Cerebellar cortex (tissue), 1 donor: ENCODE data around the gene AGAP1.

Source experiments
- DNase-seq: peaks from one replicate; pipeline ENCODE4 v3.0.0-alpha.2; 2015; ENCODE audit warnings: low spot score

AGAP1 gene

GRCh38 chr2:235876099-235876679 lies 382.3 kb downstream of the AGAP1 start:
- DNase-seq, result no peak

- no peak for DNase-seq
Observed at GRCh38 chr2:235877275-235877802, 383.5 kb downstream of the AGAP1 start.

GRCh38 chr2:235879116-235879515 lies 385.3 kb downstream of the AGAP1 start:
- no peak for DNase-seq

GRCh38 chr2:235883675-235884074 lies 389.8 kb downstream of the AGAP1 start:
- DNase-seq, result no peak

- no peak for DNase-seq
Observed at GRCh38 chr2:235889302-235889630, 395.4 kb downstream of the AGAP1 start.

- no peak for DNase-seq
Observed at GRCh38 chr2:235893129-235893698, 399.4 kb downstream of the AGAP1 start.

GRCh38 chr2:235894839-235895238 lies 401.0 kb downstream of the AGAP1 start:
- DNase-seq, result no peak

- no peak for DNase-seq
Observed at GRCh38 chr2:235896061-235896460, 402.2 kb downstream of the AGAP1 start.

DNA sequence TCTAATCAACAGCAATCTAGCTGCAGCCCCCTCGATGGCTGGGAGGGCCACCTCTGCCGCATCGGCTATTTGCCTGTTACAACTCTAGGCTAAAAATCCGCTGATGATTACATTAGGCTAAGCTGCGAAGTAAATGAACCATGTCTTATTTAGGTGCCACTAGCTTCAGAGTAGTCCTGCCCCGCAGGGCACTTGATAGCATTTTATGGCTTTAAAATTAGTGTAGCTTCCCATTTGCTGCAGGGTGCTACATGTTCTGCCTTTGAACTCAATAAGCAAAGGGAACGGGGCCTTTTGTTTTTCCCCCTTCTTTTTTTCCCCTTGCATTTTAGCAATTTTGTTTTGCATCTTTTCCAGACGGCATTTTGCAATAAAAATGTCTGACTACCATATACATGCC lies 404.1 kb downstream of the AGAP1 start:
- no peak for DNase-seq

- DNase-seq, result no peak
Observed at GRCh38 chr2:235898766-235899165, 404.9 kb downstream of the AGAP1 start.

DNA sequence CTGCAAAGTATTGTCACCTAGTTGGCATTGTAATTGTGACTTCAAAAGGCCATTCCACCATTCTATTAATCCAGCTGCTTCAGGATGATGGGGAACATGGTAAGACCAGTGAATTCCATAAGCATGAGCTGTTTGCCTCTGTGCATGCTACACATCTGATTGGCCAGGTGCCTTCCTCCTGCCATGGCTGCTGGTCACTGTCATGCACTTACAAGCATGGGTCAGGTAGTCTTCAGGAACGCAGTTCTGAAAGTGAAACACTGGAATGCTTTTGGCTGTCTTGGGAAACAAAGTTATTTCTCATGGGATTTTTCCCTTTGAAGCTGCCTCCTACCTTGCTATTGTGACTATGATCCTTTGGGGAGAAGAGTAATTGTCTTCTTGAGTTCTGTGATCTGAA lies 406.8 kb downstream of the AGAP1 start:
- DNase-seq, result no peak

DNA sequence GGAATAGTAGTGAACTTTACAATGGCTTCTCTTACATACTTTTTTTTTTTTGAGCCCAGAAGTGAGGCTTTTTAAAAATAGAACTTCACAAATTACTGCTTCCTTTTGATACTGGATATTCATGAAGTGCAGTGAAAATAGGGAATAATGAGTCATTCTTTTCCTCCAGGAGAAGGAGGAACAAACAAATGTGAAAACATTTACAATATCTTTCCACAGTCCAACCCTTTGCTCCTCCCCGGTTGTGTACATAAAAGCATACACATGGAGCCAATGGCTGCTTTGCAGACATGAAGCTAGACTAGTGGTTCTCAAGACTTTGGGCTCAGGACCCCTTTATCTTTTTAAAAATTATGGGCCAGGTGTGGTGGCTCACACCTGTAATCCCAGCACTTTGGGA lies 407.4 kb downstream of the AGAP1 start:
- no peak for DNase-seq

- no peak for DNase-seq
Observed at GRCh38 chr2:235903782-235904584, 410.1 kb downstream of the AGAP1 start.

- DNase-seq, result no peak
Observed at GRCh38 chr2:235904585-235904931, 410.7 kb downstream of the AGAP1 start.

- no peak for DNase-seq
Observed at GRCh38 chr2:235908826-235909225, 415.0 kb downstream of the AGAP1 start.

GRCh38 chr2:235909358-235909757 lies 415.5 kb downstream of the AGAP1 start:
- DNase-seq, result no peak

DNA sequence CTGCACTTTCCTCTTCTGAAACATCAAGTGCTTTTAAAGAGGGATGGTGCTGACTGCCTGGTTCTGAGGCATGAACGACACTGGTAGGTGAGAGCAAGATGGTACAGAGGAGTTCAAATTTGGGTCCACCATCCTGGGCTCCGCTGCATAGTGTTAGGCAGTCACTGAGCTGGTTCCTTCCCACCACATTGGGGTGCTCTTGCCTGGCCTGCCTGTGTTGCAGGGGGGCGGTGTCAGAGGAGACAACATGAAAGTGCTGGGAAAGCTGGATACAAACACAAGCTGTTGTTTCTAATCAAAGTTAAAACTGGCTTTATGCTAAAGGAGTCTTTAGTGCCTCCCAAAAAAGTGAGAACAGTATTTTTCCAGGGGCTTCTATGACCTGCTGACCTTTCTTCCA lies 416.2 kb downstream of the AGAP1 start:
- no peak for DNase-seq

GRCh38 chr2:235911125-235911524 lies 417.3 kb downstream of the AGAP1 start:
- DNase-seq, result no peak

DNA sequence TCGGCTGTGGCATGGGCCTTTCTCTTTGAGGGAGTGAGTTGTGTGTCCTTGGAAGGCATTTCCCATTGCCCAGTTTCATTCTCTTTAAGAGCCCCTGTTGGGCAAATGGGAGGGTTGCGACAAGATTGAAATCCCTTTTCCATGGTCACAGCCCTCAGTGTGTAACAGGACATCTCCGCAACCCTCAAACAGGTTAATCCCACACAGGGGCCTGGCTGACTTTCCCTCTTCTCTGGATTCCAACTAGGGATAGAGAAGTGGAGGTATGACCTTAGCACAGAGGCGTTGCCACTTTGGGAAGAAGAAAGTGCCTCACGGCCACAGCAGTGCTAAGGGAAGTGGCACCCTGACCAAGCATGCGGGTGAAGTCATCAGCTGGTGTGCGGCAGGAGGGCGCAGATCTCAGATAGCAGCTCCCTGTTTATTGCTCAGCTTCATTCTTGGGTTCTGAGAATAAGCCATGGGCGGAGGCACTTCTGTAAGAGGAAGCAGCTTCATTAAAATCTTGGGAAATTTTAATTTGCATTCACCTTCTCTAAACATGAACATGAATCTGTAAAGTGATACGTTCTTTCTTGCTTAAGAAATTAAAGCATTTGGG lies 417.9 kb downstream of the AGAP1 start:
- DNase-seq, result no peak

DNA sequence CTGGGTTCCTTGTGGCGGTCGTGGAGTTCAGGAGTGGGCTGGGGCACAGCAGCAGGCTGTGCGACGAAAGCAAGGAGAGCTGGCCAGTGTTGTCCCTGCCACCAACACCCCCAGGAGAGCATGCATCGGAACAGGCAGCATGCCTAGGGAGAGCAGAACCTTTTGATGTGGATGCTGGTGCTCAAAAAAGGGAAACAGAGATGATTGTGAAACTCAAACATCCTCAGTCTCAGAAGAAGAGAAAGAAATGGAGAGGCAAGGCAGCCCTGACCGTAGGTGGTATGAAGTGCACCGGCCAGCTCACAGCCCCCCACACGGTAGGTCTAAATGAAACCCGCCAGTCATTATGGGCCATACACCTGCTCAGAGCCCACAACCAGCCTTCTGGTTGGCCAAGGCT lies 420.9 kb downstream of the AGAP1 start:
- no peak for DNase-seq

- no peak for DNase-seq
Observed at GRCh38 chr2:235917506-235917905, 423.7 kb downstream of the AGAP1 start.

GRCh38 chr2:235918876-235919275 lies 425.0 kb downstream of the AGAP1 start:
- no peak for DNase-seq

GRCh38 chr2:235920216-235920865 lies 426.5 kb downstream of the AGAP1 start:
- no peak for DNase-seq
